ENCODE data around the gene CCT2.

DNA sequence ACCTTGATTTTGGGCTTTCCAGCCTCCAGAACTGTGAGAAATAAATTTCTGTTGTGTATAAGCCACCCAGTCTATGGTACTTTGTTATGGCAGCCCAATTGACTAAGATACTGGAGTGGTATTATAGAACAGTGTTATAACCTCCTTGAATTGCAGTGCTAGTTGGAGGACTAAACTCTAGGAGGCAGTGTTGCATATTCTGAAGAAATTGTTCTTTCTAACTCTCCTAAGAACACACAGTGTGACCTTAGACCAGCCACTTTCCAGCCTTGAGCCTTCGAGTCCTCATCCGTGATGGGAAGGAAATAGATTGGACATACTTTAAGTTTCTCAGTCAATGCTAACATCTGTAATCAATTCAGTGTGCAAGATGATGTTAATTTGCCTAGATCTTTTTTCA is 47.8 kb downstream of the CCT2 start:
- TF ChIP-seq, protein P1, sequence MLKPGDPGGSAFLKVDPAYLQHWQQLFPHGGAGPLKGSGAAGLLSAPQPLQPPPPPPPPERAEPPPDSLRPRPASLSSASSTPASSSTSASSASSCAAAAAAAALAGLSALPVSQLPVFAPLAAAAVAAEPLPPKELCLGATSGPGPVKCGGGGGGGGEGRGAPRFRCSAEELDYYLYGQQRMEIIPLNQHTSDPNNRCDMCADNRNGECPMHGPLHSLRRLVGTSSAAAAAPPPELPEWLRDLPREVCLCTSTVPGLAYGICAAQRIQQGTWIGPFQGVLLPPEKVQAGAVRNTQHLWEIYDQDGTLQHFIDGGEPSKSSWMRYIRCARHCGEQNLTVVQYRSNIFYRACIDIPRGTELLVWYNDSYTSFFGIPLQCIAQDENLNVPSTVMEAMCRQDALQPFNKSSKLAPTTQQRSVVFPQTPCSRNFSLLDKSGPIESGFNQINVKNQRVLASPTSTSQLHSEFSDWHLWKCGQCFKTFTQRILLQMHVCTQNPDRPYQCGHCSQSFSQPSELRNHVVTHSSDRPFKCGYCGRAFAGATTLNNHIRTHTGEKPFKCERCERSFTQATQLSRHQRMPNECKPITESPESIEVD (tag by site-specific recombination; IDR thresholded peaks at IDR 0.05): no peak
- TF ChIP-seq, protein P2, sequence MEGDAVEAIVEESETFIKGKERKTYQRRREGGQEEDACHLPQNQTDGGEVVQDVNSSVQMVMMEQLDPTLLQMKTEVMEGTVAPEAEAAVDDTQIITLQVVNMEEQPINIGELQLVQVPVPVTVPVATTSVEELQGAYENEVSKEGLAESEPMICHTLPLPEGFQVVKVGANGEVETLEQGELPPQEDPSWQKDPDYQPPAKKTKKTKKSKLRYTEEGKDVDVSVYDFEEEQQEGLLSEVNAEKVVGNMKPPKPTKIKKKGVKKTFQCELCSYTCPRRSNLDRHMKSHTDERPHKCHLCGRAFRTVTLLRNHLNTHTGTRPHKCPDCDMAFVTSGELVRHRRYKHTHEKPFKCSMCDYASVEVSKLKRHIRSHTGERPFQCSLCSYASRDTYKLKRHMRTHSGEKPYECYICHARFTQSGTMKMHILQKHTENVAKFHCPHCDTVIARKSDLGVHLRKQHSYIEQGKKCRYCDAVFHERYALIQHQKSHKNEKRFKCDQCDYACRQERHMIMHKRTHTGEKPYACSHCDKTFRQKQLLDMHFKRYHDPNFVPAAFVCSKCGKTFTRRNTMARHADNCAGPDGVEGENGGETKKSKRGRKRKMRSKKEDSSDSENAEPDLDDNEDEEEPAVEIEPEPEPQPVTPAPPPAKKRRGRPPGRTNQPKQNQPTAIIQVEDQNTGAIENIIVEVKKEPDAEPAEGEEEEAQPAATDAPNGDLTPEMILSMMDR (tag by site-specific recombination; IDR thresholded peaks at IDR 0.05): no peak
- TF ChIP-seq, protein P3, sequence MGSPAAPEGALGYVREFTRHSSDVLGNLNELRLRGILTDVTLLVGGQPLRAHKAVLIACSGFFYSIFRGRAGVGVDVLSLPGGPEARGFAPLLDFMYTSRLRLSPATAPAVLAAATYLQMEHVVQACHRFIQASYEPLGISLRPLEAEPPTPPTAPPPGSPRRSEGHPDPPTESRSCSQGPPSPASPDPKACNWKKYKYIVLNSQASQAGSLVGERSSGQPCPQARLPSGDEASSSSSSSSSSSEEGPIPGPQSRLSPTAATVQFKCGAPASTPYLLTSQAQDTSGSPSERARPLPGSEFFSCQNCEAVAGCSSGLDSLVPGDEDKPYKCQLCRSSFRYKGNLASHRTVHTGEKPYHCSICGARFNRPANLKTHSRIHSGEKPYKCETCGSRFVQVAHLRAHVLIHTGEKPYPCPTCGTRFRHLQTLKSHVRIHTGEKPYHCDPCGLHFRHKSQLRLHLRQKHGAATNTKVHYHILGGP (tag by site-specific recombination; IDR thresholded peaks at IDR 0.05): no peak
- TF ChIP-seq, protein P4, sequence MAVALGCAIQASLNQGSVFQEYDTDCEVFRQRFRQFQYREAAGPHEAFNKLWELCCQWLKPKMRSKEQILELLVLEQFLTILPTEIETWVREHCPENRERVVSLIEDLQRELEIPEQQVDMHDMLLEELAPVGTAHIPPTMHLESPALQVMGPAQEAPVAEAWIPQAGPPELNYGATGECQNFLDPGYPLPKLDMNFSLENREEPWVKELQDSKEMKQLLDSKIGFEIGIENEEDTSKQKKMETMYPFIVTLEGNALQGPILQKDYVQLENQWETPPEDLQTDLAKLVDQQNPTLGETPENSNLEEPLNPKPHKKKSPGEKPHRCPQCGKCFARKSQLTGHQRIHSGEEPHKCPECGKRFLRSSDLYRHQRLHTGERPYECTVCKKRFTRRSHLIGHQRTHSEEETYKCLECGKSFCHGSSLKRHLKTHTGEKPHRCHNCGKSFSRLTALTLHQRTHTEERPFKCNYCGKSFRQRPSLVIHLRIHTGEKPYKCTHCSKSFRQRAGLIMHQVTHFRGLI (tag by site-specific recombination; IDR thresholded peaks at IDR 0.05): no peak
- no peak for TF ChIP-seq SP3 (tag by site-specific recombination; IDR thresholded peaks at IDR 0.05)
- no peak for TF ChIP-seq ZNF121 (tag by site-specific recombination; IDR thresholded peaks at IDR 0.05)
- no peak for TF ChIP-seq GFI1B (tag by site-specific recombination; IDR thresholded peaks at IDR 0.05)
- TF ChIP-seq, protein P5, sequence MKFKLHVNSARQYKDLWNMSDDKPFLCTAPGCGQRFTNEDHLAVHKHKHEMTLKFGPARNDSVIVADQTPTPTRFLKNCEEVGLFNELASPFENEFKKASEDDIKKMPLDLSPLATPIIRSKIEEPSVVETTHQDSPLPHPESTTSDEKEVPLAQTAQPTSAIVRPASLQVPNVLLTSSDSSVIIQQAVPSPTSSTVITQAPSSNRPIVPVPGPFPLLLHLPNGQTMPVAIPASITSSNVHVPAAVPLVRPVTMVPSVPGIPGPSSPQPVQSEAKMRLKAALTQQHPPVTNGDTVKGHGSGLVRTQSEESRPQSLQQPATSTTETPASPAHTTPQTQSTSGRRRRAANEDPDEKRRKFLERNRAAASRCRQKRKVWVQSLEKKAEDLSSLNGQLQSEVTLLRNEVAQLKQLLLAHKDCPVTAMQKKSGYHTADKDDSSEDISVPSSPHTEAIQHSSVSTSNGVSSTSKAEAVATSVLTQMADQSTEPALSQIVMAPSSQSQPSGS (tag by site-specific recombination; IDR thresholded peaks at IDR 0.05; ENCODE audit: low read depth): no peak
- TF ChIP-seq KLF10 (tag by site-specific recombination; IDR thresholded peaks at IDR 0.05): no peak
- no peak for TF ChIP-seq ZNF138 (tag by site-specific recombination; IDR thresholded peaks at IDR 0.05; ENCODE audit: borderline replicate concordance)
- TF ChIP-seq, protein P6, sequence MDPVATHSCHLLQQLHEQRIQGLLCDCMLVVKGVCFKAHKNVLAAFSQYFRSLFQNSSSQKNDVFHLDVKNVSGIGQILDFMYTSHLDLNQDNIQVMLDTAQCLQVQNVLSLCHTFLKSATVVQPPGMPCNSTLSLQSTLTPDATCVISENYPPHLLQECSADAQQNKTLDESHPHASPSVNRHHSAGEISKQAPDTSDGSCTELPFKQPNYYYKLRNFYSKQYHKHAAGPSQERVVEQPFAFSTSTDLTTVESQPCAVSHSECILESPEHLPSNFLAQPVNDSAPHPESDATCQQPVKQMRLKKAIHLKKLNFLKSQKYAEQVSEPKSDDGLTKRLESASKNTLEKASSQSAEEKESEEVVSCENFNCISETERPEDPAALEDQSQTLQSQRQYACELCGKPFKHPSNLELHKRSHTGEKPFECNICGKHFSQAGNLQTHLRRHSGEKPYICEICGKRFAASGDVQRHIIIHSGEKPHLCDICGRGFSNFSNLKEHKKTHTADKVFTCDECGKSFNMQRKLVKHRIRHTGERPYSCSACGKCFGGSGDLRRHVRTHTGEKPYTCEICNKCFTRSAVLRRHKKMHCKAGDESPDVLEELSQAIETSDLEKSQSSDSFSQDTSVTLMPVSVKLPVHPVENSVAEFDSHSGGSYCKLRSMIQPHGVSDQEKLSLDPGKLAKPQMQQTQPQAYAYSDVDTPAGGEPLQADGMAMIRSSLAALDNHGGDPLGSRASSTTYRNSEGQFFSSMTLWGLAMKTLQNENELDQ (tag by site-specific recombination; IDR thresholded peaks at IDR 0.05; ENCODE audit: low read depth): no peak
- no peak for TF ChIP-seq ZNF585B (tag by site-specific recombination; IDR thresholded peaks at IDR 0.05)
- no peak for TF ChIP-seq ZNF624 (tag by site-specific recombination; IDR thresholded peaks at IDR 0.05)
- TF ChIP-seq, protein P7, sequence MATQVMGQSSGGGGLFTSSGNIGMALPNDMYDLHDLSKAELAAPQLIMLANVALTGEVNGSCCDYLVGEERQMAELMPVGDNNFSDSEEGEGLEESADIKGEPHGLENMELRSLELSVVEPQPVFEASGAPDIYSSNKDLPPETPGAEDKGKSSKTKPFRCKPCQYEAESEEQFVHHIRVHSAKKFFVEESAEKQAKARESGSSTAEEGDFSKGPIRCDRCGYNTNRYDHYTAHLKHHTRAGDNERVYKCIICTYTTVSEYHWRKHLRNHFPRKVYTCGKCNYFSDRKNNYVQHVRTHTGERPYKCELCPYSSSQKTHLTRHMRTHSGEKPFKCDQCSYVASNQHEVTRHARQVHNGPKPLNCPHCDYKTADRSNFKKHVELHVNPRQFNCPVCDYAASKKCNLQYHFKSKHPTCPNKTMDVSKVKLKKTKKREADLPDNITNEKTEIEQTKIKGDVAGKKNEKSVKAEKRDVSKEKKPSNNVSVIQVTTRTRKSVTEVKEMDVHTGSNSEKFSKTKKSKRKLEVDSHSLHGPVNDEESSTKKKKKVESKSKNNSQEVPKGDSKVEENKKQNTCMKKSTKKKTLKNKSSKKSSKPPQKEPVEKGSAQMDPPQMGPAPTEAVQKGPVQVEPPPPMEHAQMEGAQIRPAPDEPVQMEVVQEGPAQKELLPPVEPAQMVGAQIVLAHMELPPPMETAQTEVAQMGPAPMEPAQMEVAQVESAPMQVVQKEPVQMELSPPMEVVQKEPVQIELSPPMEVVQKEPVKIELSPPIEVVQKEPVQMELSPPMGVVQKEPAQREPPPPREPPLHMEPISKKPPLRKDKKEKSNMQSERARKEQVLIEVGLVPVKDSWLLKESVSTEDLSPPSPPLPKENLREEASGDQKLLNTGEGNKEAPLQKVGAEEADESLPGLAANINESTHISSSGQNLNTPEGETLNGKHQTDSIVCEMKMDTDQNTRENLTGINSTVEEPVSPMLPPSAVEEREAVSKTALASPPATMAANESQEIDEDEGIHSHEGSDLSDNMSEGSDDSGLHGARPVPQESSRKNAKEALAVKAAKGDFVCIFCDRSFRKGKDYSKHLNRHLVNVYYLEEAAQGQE (tag by site-specific recombination; IDR thresholded peaks at IDR 0.05): no peak

Data from HEK293 (cell line).